22Rv1 (cell line): ENCODE results near the gene LRGUK.

Experiments used
- ZFX ChIP-seq: fragments of 450-650 bp; IDR thresholded peaks from 2 replicates; pipeline ENCODE4 v1.6.1; 2017; ENCODE audit warnings: antibody characterized with exemption, borderline replicate concordance
- TF ChIP-seq, protein P1 (sequence below): fragments of 450-650 bp; IDR thresholded peaks from 2 replicates; pipeline ENCODE4 v1.5.1; 2017; ENCODE audit warnings: mild to moderate bottlenecking

DNA sequence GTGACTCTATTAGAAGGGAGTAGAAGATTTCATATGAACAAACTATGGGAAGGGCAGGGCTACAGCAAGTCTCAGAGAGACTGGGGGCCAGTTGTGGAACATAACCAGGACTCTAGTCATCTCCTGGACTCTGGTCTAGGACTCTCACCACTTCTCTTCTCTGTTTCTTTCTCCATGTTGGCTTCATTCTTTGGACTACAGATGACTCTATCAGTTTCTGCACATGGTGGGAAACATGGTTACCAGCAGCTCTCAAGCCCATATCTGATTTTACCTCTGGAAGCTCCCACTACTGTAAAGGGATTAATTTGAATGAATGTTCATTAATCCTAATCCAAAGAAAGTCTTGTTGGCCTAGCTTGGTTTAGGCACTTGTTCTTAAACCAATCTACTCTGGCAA lies 84.7 kb downstream of the LRGUK start:
- TF ChIP-seq, protein P1, sequence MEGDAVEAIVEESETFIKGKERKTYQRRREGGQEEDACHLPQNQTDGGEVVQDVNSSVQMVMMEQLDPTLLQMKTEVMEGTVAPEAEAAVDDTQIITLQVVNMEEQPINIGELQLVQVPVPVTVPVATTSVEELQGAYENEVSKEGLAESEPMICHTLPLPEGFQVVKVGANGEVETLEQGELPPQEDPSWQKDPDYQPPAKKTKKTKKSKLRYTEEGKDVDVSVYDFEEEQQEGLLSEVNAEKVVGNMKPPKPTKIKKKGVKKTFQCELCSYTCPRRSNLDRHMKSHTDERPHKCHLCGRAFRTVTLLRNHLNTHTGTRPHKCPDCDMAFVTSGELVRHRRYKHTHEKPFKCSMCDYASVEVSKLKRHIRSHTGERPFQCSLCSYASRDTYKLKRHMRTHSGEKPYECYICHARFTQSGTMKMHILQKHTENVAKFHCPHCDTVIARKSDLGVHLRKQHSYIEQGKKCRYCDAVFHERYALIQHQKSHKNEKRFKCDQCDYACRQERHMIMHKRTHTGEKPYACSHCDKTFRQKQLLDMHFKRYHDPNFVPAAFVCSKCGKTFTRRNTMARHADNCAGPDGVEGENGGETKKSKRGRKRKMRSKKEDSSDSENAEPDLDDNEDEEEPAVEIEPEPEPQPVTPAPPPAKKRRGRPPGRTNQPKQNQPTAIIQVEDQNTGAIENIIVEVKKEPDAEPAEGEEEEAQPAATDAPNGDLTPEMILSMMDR, result no peak
- TF ChIP-seq ZFX, result no peak
